Measurements from ENCODE around the gene RAB11A. TPM values are rescaled to one million over a fixed set of nuclear protein-coding genes. Genes with fewer than 3 reads are reported as not detected.

The RAB11A gene
- total RNA-seq, 4 donors from 2014 or later: 25.5 to 322 (median 134) TPM

- Histone ChIP-seq H3K27ac (peak overlapping the region in 2 of 4 donors; percentile 58), H3K9me3 (no peaks in the 10 kb centered on the region), H3K4me1 (peaks cover 0 to 16% (median 5%) of the 10 kb centered on the region in 4 donors), H3K27me3 (no peaks in the 10 kb centered on the region), H3K36me3 (peaks cover 0 to 22% (median 4%) of the 10 kb centered on the region in 4 donors), H3K4me3 (no peak overlapping the region)
- in situ Hi-C loops (cut with MboI; ENCODE audit: low pct_ligation_motif_present in 1 of 4, low pct_unique_long_range_greater_than_20kb in 1 of 4, low sequenced_read_pairs in 3 of 4) (no loop called here), intact Hi-C loops (cut with DNase I; ENCODE audit: low total_unique reads) (no loop called here)
- TF ChIP-seq, protein P1, sequence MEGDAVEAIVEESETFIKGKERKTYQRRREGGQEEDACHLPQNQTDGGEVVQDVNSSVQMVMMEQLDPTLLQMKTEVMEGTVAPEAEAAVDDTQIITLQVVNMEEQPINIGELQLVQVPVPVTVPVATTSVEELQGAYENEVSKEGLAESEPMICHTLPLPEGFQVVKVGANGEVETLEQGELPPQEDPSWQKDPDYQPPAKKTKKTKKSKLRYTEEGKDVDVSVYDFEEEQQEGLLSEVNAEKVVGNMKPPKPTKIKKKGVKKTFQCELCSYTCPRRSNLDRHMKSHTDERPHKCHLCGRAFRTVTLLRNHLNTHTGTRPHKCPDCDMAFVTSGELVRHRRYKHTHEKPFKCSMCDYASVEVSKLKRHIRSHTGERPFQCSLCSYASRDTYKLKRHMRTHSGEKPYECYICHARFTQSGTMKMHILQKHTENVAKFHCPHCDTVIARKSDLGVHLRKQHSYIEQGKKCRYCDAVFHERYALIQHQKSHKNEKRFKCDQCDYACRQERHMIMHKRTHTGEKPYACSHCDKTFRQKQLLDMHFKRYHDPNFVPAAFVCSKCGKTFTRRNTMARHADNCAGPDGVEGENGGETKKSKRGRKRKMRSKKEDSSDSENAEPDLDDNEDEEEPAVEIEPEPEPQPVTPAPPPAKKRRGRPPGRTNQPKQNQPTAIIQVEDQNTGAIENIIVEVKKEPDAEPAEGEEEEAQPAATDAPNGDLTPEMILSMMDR (IDR thresholded peaks at IDR 0.05): no peak
- TF ChIP-seq POLR2A (IDR thresholded peaks at IDR 0.05) (no peak), POLR2AphosphoS5 (IDR thresholded peaks at IDR 0.05) (no peak), EP300 (IDR thresholded peaks at IDR 0.05; ENCODE audit: low read depth) (no peak)
- DNase-seq: no peak
- WGBS, 2 donors (ENCODE audit: low coverage in 1 of 2): 44 to 66% methylated on average over 2 of the region's 2 CpGs
Observed at GRCh38 chr15:65901336-65901735, 32.0 kb downstream of the RAB11A start.

- 74 to 81% methylated on average over 3 of the region's 3 CpGs for WGBS, 2 donors (ENCODE audit: low coverage in 1 of 2)
- peaks cover 0 to 16% (median 5%) of the 10 kb centered on the region in 4 donors for H3K4me1 ChIP-seq
- H3K27ac ChIP-seq: peak overlapping the region; percentile 41 to 58 (median 51)
- intact Hi-C loops (cut with DNase I; ENCODE audit: low total_unique reads): no loop called here
- peaks cover 0 to 17% (median 2%) of the 10 kb centered on the region in 4 donors for H3K36me3 ChIP-seq
- in situ Hi-C loops (cut with MboI; ENCODE audit: low pct_ligation_motif_present in 1 of 4, low pct_unique_long_range_greater_than_20kb in 1 of 4, low sequenced_read_pairs in 3 of 4): no loop called here
- H3K27me3 ChIP-seq: no peaks in the 10 kb centered on the region
- DNase-seq: no peak
- TF ChIP-seq POLR2AphosphoS5 (IDR thresholded peaks at IDR 0.05): no peak
- TF ChIP-seq, protein P1 (IDR thresholded peaks at IDR 0.05): no peak
- TF ChIP-seq EP300 (IDR thresholded peaks at IDR 0.05; ENCODE audit: low read depth): no peak
- no peak for TF ChIP-seq POLR2A (IDR thresholded peaks at IDR 0.05)
- H3K4me3 ChIP-seq: no peak overlapping the region
- H3K9me3 ChIP-seq: no peaks in the 10 kb centered on the region
Observed at GRCh38 chr15:65901836-65902235, 32.5 kb downstream of the RAB11A start.

GRCh38 chr15:65902373-65902772 lies 33.1 kb downstream of the RAB11A start:
- peak in 1 of 3 donors; percentile 22 for TF ChIP-seq POLR2AphosphoS5 (IDR thresholded peaks at IDR 0.05)
- TF ChIP-seq, protein P1 (IDR thresholded peaks at IDR 0.05): no peak

GRCh38 chr15:65903296-65904073 lies 34.2 kb downstream of the RAB11A start:
- in situ Hi-C loops (cut with MboI; ENCODE audit: low pct_ligation_motif_present in 1 of 4, low pct_unique_long_range_greater_than_20kb in 1 of 4, low sequenced_read_pairs in 3 of 4): no loop called here
- WGBS, 2 donors (ENCODE audit: low coverage in 1 of 2): 78 to 88% methylated on average over 1 to 6 of the region's 6 CpGs
- no peak for DNase-seq
- H3K27ac ChIP-seq: peak overlapping the region in 2 of 4 donors; percentile 30 to 52
- H3K36me3 ChIP-seq: peaks cover 0 to 14% (median 0%) of the 10 kb centered on the region in 4 donors
- no peaks in the 10 kb centered on the region for H3K9me3 ChIP-seq
- intact Hi-C loops (cut with DNase I; ENCODE audit: low total_unique reads): no loop called here
- peaks cover 0 to 16% (median 5%) of the 10 kb centered on the region in 4 donors for H3K4me1 ChIP-seq
- TF ChIP-seq, protein P1 (IDR thresholded peaks at IDR 0.05): no peak
- TF ChIP-seq EP300 (IDR thresholded peaks at IDR 0.05; ENCODE audit: low read depth) (no peak), POLR2A (IDR thresholded peaks at IDR 0.05) (no peak), POLR2AphosphoS5 (IDR thresholded peaks at IDR 0.05) (no peak)
- H3K4me3 ChIP-seq: no peak overlapping the region
- no peaks in the 10 kb centered on the region for H3K27me3 ChIP-seq

More at GRCh38 chr15:65902373-65902772, 33.1 kb downstream of the RAB11A start:
- H3K4me3 ChIP-seq: no peak overlapping the region
- no peaks in the 10 kb centered on the region for H3K9me3 ChIP-seq
- in situ Hi-C loops (cut with MboI; ENCODE audit: low pct_ligation_motif_present in 1 of 4, low pct_unique_long_range_greater_than_20kb in 1 of 4, low sequenced_read_pairs in 3 of 4): no loop called here
- intact Hi-C loops (cut with DNase I; ENCODE audit: low total_unique reads): no loop called here
- peaks cover 0 to 16% (median 5%) of the 10 kb centered on the region in 4 donors for H3K4me1 ChIP-seq
- no peaks in the 10 kb centered on the region for H3K27me3 ChIP-seq
- peak overlapping the region; percentile 41 to 58 (median 51) for H3K27ac ChIP-seq
- DNase-seq: peak; percentile 80
- 46% methylated on average over 1 of the region's 1 CpG; no CpG with 5 or more reads in 1 of the 2 donors for WGBS, 2 donors (ENCODE audit: low coverage in 1 of 2)
- peaks cover 0 to 15% (median 0%) of the 10 kb centered on the region in 4 donors for H3K36me3 ChIP-seq

Data from transverse colon (tissue), 4 donors.